ENCODE measurements around the gene CNIH2. TPM values are rescaled to one million over a fixed set of nuclear protein-coding genes. Genes with fewer than 3 reads are reported as not detected.

CNIH2 gene
- total and polyA plus RNA-seq, 2 of the 13 experiments (the other 11 are each of a cell fraction or from before 2014, with no cell fraction given), result 0.60 to 0.69 TPM

GRCh38 chr11:66268244-66268951, 9.6 kb upstream of the CNIH2 start, which contains the start of gene RAB1B (continued):
- no peak for TF ChIP-seq PRDM10 (CRISPR knock-in tag; IDR thresholded peaks at IDR 0.05; ENCODE audit: low read depth)
- TF ChIP-seq KLF13 (CRISPR knock-in tag; IDR thresholded peaks at IDR 0.05), result no peak
- TF ChIP-seq SMAD1 (CRISPR knock-in tag; IDR thresholded peaks at IDR 0.05; ENCODE audit: borderline replicate concordance, low read depth), result no peak
- peak; percentile 80 for TF ChIP-seq SUZ12 (IDR thresholded peaks at IDR 0.05; ENCODE audit: low read depth, low read length)
- TF ChIP-seq PHF20 (CRISPR knock-in tag; IDR thresholded peaks at IDR 0.05), result peak; percentile 75
- no peak for TF ChIP-seq GTF3A (CRISPR knock-in tag; conservative IDR thresholded peaks at IDR 0.05)
- 0 out of 2 replicates have a peak, but pooled peaks have one; percentile 8 for TF ChIP-seq RFXAP (CRISPR knock-in tag; IDR thresholded peaks at IDR 0.05; ENCODE audit: borderline replicate concordance)
- TF ChIP-seq ZNF670 (CRISPR knock-in tag; IDR thresholded peaks at IDR 0.05; ENCODE audit: borderline replicate concordance), result no peak
- peak; percentile 66 for TF ChIP-seq POLR2AphosphoS5 (IDR thresholded peaks at IDR 0.05; ENCODE audit: low read depth, low read length)
- no peak for TF ChIP-seq FOXK2 (IDR thresholded peaks at IDR 0.05)
- no peak for TF ChIP-seq FOXM1 (CRISPR knock-in tag; IDR thresholded peaks at IDR 0.05)
- TF ChIP-seq ZMYM2 (CRISPR knock-in tag; IDR thresholded peaks at IDR 0.05), result no peak
- no peak for TF ChIP-seq ARNT (IDR thresholded peaks at IDR 0.05)
- no peak for TF ChIP-seq ZBTB26 (CRISPR knock-in tag; IDR thresholded peaks at IDR 0.05; ENCODE audit: borderline replicate concordance)
- no peak for TF ChIP-seq ZSCAN5A (CRISPR knock-in tag; IDR thresholded peaks at IDR 0.05; ENCODE audit: borderline replicate concordance)
- TF ChIP-seq ZNF557 (CRISPR knock-in tag; IDR thresholded peaks at IDR 0.05), result no peak
- no peak for TF ChIP-seq PTBP1 (IDR thresholded peaks at IDR 0.05; ENCODE audit: low read depth, low read length, poor library complexity, severe bottlenecking)
- no peak for TF ChIP-seq ZMYM3 (CRISPR knock-in tag; IDR thresholded peaks at IDR 0.05)
- no peak for TF ChIP-seq KLF11 (CRISPR knock-in tag; IDR thresholded peaks at IDR 0.05)
- TF ChIP-seq FOXJ3 (CRISPR knock-in tag; IDR thresholded peaks at IDR 0.05; ENCODE audit: borderline replicate concordance), result no peak
- TF ChIP-seq KLF6 (CRISPR knock-in tag; IDR thresholded peaks at IDR 0.05), result no peak; the same call in 1 of the 2 replicates
- TF ChIP-seq MAZ (IDR thresholded peaks at IDR 0.05; ENCODE audit: borderline replicate concordance, low read depth, low read length), result 0 out of 2 replicates have a peak, but pooled peaks have one; percentile 69
- TF ChIP-seq MAZ (CRISPR knock-in tag; IDR thresholded peaks at IDR 0.05; ENCODE audit: low read depth), result peak; percentile 73
- TF ChIP-seq ZNF644 (CRISPR knock-in tag; IDR thresholded peaks at IDR 0.05; ENCODE audit: low read depth), result no peak
- TF ChIP-seq KAT2B (IDR thresholded peaks at IDR 0.05; ENCODE audit: borderline replicate concordance, low read depth, low read length), result no peak
- no peak for TF ChIP-seq ZNF282 (IDR thresholded peaks at IDR 0.05; ENCODE audit: partially characterized antibody)
- no peak for TF ChIP-seq DR1 (CRISPR knock-in tag; IDR thresholded peaks at IDR 0.05)

All from HepG2 (cell line).